ENCODE data around the gene ANKUB1. TPM values are rescaled to one million over a fixed set of nuclear protein-coding genes. Genes with fewer than 3 reads are reported as not detected.

Gene ANKUB1
- total and polyA plus RNA-seq, 9 of the 15 experiments (the other 6 are each of a cell fraction or from before 2014, with no cell fraction given) = not detected

DNA sequence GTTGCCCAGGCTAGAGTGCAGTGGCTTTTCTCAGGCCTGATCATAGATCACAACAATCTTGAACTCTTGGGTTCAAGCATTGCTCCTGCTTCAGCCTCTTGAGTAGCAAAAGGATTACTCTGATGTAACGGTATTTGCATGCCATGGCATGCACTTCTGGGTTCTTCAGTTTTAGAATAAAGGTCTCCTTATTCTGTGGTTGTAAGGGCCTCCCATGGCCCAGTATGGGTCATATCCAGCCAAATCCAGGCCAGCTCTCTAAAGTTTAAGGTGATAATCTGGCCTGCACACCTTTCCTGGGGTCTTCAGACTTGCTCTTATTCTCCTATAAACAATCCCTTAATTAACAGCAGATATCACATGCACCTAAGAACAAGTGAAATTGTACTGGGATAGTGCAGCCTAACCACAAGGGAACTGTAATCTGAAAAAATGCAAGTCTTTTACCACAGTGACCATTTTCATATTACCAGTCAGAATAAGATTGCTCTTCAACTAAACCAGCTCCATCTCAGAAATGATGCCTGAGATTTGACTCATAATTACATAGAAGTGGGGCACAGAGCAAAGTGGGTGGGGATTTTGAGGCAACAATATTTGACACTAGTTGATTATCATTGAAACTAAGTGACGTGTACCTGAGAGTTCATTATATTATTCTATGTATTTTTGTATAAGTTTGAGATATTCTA, 65.5 kb downstream of the ANKUB1 start:
- Histone ChIP-seq H3K9me3 (replicated peaks; ENCODE audit: control insufficient read depth, insufficient read depth, low read depth, low read length) (no peaks in the 10 kb centered on the region), H3K79me2 (ENCODE audit: control insufficient read depth, insufficient read depth, low read length) (no peaks in the 10 kb centered on the region), H3K27me3 (ENCODE audit: control insufficient read depth in 2 of 2, insufficient read depth in 2 of 2, low read length in 2 of 2) (no peaks in the 10 kb centered on the region), H3K4me2 (ENCODE audit: insufficient read depth, low read length) (no peak overlapping the region), H3K27ac (ENCODE audit: extremely low read depth, low read depth, low read length) (no peak overlapping the region), H3K9ac (ENCODE audit: insufficient read depth in 1 of 2, low read depth in 2 of 2, low read length in 2 of 2) (no peak overlapping the region), H3K4me3 (no peak overlapping the region), H3K9me1 (ENCODE audit: control insufficient read depth, insufficient read depth, low read length) (no peaks in the 10 kb centered on the region), H3K36me3 (ENCODE audit: control insufficient read depth, insufficient read depth, low read length) (no peaks in the 10 kb centered on the region), H3K4me1 (replicated peaks in 1 of 2; ENCODE audit: control insufficient read depth in 2 of 2, insufficient read depth in 2 of 2, low read length in 2 of 2) (no peaks in the 10 kb centered on the region), H4K20me1 (replicated peaks; ENCODE audit: control insufficient read depth, insufficient read depth, low read length) (no peaks in the 10 kb centered on the region), H2AFZ (ENCODE audit: low read depth, low read length) (no peak overlapping the region)
- TF ChIP-seq ETV6 (IDR thresholded peaks at IDR 0.05; ENCODE audit: borderline replicate concordance in 1 of 2, low read depth in 2 of 2, low read length in 1 of 2) (no peak), ETV6 (CRISPR knock-in tag; IDR thresholded peaks at IDR 0.05; ENCODE audit: borderline replicate concordance) (no peak), ZNF830 (CRISPR knock-in tag; IDR thresholded peaks at IDR 0.05) (no peak), ZNF347 (CRISPR knock-in tag; IDR thresholded peaks at IDR 0.05; ENCODE audit: low read depth) (no peak), WHSC1 (IDR thresholded peaks at IDR 0.05; ENCODE audit: low read length) (no peak), MBD2 (IDR thresholded peaks at IDR 0.05; ENCODE audit: borderline replicate concordance, low read depth) (no peak), ZNF77 (CRISPR knock-in tag; IDR thresholded peaks at IDR 0.05) (no peak), IFI16 (CRISPR knock-in tag; IDR thresholded peaks at IDR 0.05) (no peak), CREM (IDR thresholded peaks at IDR 0.05; ENCODE audit: low read depth) (no peak), LCOR (CRISPR knock-in tag; IDR thresholded peaks at IDR 0.05) (no peak), TEAD1 (CRISPR knock-in tag; IDR thresholded peaks at IDR 0.05) (no peak), DIDO1 (tag; IDR thresholded peaks at IDR 0.05; ENCODE audit: low read depth) (no peak), TRIM24 (IDR thresholded peaks at IDR 0.05) (no peak), EZH2 (IDR thresholded peaks at IDR 0.05; ENCODE audit: borderline replicate concordance, low read depth, low read length) (no peak), TGIF2 (CRISPR knock-in tag; IDR thresholded peaks at IDR 0.05) (no peak), KDM1A (IDR thresholded peaks at IDR 0.05) (no peak)
- TF ChIP-seq, protein P1, sequence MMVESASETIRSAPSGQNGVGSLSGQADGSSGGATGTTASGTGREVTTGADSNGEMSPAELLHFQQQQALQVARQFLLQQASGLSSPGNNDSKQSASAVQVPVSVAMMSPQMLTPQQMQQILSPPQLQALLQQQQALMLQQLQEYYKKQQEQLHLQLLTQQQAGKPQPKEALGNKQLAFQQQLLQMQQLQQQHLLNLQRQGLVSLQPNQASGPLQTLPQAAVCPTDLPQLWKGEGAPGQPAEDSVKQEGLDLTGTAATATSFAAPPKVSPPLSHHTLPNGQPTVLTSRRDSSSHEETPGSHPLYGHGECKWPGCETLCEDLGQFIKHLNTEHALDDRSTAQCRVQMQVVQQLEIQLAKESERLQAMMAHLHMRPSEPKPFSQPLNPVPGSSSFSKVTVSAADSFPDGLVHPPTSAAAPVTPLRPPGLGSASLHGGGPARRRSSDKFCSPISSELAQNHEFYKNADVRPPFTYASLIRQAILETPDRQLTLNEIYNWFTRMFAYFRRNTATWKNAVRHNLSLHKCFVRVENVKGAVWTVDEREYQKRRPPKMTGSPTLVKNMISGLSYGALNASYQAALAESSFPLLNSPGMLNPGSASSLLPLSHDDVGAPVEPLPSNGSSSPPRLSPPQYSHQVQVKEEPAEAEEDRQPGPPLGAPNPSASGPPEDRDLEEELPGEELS (CRISPR knock-in tag; IDR thresholded peaks at IDR 0.05; ENCODE audit: borderline replicate concordance) = no peak
- no TSS peak for BruUV-seq (replicated peaks)
- no peak for DNase-seq (ENCODE audit: extremely low read depth in 1 of 4, low spot score in 3 of 4)
- WGBS (ENCODE audit: insufficient coverage, low coverage, missing lambda C conversion rate) = 0% methylated on average over 2 of the region's 2 CpGs
- ChIA-PET POLR2A (no interaction called here), CTCF (ENCODE audit: low intra/inter-chr PET ratio) (no interaction called here)
- intact Hi-C loops (cut with micrococcal nuclease) = no loop called here
- in situ Hi-C loops (cut with MboI) = no loop called here
- no peak for FAIRE-seq
- no peak for ATAC-seq
